Fibroblast of gingiva (primary cell): ENCODE results near the gene ERVMER34-1.

Source experiments
- DNase-seq: peaks from one replicate; pipeline ENCODE4 v3.0.0-alpha.2; 2011; ENCODE audit warnings: low read depth

ERVMER34-1 gene, protein sequence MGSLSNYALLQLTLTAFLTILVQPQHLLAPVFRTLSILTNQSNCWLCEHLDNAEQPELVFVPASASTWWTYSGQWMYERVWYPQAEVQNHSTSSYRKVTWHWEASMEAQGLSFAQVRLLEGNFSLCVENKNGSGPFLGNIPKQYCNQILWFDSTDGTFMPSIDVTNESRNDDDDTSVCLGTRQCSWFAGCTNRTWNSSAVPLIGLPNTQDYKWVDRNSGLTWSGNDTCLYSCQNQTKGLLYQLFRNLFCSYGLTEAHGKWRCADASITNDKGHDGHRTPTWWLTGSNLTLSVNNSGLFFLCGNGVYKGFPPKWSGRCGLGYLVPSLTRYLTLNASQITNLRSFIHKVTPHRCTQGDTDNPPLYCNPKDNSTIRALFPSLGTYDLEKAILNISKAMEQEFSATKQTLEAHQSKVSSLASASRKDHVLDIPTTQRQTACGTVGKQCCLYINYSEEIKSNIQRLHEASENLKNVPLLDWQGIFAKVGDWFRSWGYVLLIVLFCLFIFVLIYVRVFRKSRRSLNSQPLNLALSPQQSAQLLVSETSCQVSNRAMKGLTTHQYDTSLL

GRCh38 chr4:52750819-52751486 is at the start of gene ERVMER34-1:
ERVMER34-1 (minus strand) TSS chr4:52751425; CDS start chr4:52745520, 5,905 bp downstream.
- no peak for DNase-seq

GRCh38 chr4:52799813-52800212 is 48.6 kb upstream of the ERVMER34-1 start:
- DNase-seq, result no peak

DNA sequence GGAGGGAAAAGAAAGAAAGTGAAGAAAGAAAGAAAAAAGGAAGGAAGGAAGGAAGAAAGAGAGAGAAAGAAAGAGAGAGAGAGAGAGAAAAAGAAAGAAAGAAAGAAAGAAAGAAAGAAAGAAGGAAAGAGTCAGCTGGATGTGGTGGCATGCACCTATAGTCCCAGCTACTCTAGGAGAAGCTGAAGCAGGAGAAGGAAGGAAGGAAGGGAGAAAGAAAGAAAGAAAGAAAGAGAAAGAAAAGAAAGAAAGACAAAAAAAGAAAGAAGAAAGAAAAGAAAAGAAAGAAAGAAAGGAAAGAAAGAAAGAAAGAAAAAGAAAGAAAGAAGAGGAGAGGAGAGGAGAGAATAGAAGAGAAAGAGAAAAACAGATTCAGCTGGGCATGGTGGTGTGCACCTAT is 44.3 kb upstream of the ERVMER34-1 start:
- DNase-seq, result no peak

- no peak for DNase-seq
Observed at GRCh38 chr4:52791936-52792335, 40.7 kb upstream of the ERVMER34-1 start.

- DNase-seq, result no peak
Observed at GRCh38 chr4:52789774-52790173, 38.5 kb upstream of the ERVMER34-1 start.

DNA sequence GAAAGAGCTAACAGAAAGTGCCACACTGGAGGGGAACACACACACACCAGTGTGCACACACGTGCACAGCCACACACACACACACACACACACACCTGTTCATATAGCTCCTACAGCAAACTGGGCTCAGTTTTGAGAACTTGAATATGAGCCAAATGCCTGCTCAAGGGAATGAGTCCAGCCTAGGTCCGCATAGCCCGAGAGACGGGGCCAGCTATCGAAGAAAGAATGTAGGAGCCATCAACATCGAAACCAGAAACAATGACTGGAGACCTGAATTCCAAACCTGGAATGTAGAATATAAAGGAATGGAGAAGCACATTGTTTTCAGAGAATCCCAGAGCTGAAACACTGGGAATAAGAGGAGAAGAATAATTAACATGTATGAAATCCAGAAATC is 37.6 kb upstream of the ERVMER34-1 start:
- no peak for DNase-seq

- no peak for DNase-seq
Observed at GRCh38 chr4:52783069-52783468, 31.8 kb upstream of the ERVMER34-1 start.

GRCh38 chr4:52780617-52781354 is 29.6 kb upstream of the ERVMER34-1 start:
- no peak for DNase-seq

DNA sequence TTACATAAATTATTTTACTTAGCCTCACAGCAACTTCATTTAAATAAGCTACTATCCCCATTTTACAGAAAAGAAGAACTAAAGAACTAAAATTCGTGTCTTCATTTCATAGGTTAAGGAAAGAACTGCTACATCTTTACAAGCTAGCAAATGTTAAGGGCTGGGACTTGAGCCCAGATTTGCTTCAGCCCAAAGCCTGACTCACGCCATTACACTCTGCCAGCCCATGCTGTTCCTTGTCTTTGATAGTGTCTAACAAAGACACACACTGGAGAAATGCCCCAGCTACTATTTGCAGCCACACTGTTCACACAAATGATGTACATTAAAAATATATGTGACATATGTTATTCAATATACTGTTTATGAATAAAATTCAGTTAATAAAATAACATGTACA is 29.0 kb upstream of the ERVMER34-1 start:
- peak; percentile 65 for DNase-seq

DNA sequence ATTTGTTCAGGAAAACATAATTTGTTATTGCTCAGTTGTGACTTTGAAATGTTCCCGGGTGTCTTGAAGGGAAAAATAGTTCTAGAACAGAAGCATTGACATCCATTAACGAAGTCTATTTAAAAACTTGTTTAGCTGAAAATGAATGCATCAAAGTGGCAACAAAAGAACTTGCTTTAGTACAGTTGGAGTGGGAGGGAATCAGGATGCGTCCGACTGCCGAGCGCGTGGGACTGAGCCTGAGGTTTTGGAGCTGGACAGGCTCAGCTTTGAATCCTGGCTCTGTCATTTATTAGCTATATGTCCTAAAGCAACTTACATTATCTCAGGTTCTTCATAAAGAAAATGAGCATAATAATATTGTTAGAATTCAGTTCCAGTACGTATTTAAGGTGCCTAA is 9.0 kb upstream of the ERVMER34-1 start:
- no peak for DNase-seq

GRCh38 chr4:52755426-52755825 is 4.2 kb upstream of the ERVMER34-1 start:
- DNase-seq, result no peak

- DNase-seq, result no peak
Observed at GRCh38 chr4:52752936-52753335, 1.7 kb upstream of the ERVMER34-1 start.

DNA sequence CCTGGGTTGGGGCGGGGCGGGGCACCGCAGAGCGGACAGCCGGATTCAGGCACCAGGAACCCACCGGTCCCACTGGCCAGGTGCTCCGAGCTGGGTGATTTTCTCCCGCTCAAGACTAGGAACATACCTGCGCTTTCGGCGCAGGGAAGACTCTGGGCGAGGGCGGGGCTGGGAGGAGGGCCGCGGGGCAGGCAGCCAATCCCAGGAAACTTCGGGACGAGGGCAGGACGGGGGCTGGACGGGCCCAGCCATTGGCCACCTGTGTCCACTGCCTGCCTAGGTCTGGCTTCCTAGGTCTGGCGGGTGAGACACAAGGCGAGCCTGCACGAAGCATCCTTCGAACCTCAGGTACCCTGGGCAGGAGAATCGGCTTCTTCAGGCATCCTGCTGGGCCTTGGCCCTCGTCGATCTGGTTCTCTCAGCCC is 274 bp upstream of the ERVMER34-1 start:
- no peak for DNase-seq

DNA sequence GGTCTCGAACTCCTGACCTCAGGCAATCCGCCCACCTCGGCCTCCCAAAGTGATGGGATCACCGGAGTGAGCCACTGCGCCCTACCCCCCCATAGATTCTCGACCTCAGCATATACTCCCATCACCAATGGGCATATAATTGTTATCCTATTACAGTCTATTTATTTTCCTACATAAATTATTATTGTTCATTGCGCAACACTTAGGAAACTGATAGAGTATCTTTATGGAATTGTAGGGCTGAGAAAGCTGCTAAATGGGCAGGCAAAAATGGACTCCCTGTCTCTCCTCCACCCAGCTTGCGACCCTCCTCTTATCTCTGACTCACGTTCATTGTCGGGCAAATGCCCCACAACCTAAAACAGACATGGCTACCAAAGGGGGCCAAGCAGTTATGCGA is 1.0 kb downstream of the ERVMER34-1 start:
- DNase-seq, result no peak

DNA sequence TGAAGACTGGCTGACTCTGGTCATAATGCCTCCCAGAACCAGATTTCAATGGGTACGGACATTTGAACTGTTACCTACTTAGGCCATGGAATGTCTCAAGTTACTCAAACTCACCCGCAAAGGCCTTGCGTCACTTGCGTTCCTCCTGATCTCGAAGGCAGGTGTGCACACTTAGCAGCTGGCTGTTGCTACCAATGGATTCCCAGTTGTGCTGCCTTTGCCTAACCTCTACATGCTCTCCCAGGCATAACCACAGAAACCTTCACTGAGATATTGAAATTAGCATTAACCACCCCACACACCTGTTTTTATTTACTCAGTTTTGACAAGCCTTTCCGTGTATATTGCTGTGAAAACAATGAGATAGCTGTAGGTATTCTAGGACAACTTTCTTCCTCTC is 2.8 kb downstream of the ERVMER34-1 start:
- no peak for DNase-seq

DNA sequence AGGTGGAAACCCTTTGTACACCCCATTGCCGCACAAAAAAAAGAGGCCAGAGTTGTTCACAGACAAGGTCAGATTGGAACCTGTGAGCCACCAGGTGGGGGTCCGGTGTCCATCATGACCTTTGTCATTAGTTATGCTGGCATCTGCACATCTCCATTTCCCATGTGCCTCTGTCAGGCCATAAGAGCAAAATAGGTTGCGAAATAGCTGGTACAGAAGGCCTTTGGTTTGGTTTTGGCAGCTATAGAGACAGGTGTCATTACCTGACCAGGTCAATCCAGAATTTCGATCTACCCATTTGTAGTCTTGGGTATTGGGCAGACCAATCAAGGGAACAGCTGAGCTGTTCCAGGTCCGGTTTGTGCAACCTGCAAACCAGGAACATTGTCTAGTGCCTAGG is 6.6 kb downstream of the ERVMER34-1 start:
- no peak for DNase-seq

GRCh38 chr4:52743444-52744019 is 7.7 kb downstream of the ERVMER34-1 start:
- DNase-seq, result no peak

GRCh38 chr4:52729586-52729985 is 21.6 kb downstream of the ERVMER34-1 start:
- DNase-seq, result no peak

GRCh38 chr4:52728691-52729240 is 22.5 kb downstream of the ERVMER34-1 start:
- DNase-seq, result no peak

- no peak for DNase-seq
Observed at GRCh38 chr4:52726826-52727580, 24.2 kb downstream of the ERVMER34-1 start.
